PC-3 (cell line): ENCODE results near the gene ZNF488.

Experiments
- CTCF ChIP-seq: fragments of 300-600 bp; sonication (generic); conservative IDR thresholded peaks from 2 replicates; pipeline ENCODE4 v1.5.1; 2017; ENCODE audit warnings: antibody characterized with exemption, low read depth, mild to moderate bottlenecking, low read length
- EZH2 ChIP-seq: fragments of 300-600 bp; sonication (generic); IDR thresholded peaks from one replicate; pipeline ENCODE4 v1.6.1; 2017; ENCODE audit warnings: antibody characterized with exemption, mild to moderate bottlenecking, low read length; ENCODE audit not compliant: unreplicated experiment
- EZH2phosphoT487 ChIP-seq: fragments of 300-600 bp; sonication (generic); IDR thresholded peaks from 2 replicates; pipeline ENCODE4 v1.6.1; 2018; ENCODE audit warnings: mild to moderate bottlenecking, antibody characterized with exemption, low read length, borderline replicate concordance

- TF ChIP-seq CTCF (no peak), EZH2phosphoT487 (no peak), EZH2 (no peak)
These were observed 4.7 kb downstream of the ZNF488 start for GRCh38 chr10:47379445-47379785.
